GM21367 (cell line): ENCODE measurements around the gene CLASP1.
"Not testable (repeated sequence)": the region's sequence is repeated elsewhere in the genome, so short reads cannot be mapped to it uniquely, and the experiment has no call there.

Experiments used
- ATAC-seq: cut with Tn5 transposase; IDR thresholded peaks from one replicate; pipeline ENCODE4 v1.9.1; 2021; ENCODE audit not compliant: unreplicated experiment

CLASP1 gene

GRCh38 chr2:121359170-121359569 lies 290.1 kb downstream of the CLASP1 start:
- no peak for ATAC-seq

GRCh38 chr2:121358291-121358690 lies 291.0 kb downstream of the CLASP1 start:
- ATAC-seq = no peak

- peak; percentile 61 for ATAC-seq
These were observed 293.1 kb downstream of the CLASP1 start for GRCh38 chr2:121356058-121356640.

GRCh38 chr2:121355488-121355887 lies 293.8 kb downstream of the CLASP1 start:
- no peak for ATAC-seq

- ATAC-seq = no peak
These were observed 297.5 kb downstream of the CLASP1 start for GRCh38 chr2:121351521-121352318.

GRCh38 chr2:121350890-121351289 lies 298.4 kb downstream of the CLASP1 start:
- ATAC-seq = no peak

GRCh38 chr2:121350402-121350775 lies 298.9 kb downstream of the CLASP1 start:
- no peak for ATAC-seq

- ATAC-seq = no peak
These were observed 299.4 kb downstream of the CLASP1 start for GRCh38 chr2:121349721-121350401.

- no peak for ATAC-seq
These were observed 301.0 kb downstream of the CLASP1 start for GRCh38 chr2:121348128-121348740.

- no peak for ATAC-seq
These were observed 302.4 kb downstream of the CLASP1 start for GRCh38 chr2:121346859-121347258.

GRCh38 chr2:121346407-121346806 lies 302.9 kb downstream of the CLASP1 start:
- ATAC-seq = no peak

- no peak for ATAC-seq
These were observed 303.4 kb downstream of the CLASP1 start for GRCh38 chr2:121345887-121346286.

- ATAC-seq = no peak
These were observed 304.2 kb downstream of the CLASP1 start for GRCh38 chr2:121345101-121345500.

- ATAC-seq = not testable (repeated sequence)
These were observed 305.3 kb downstream of the CLASP1 start for GRCh38 chr2:121343828-121344399.

- no peak for ATAC-seq
These were observed 306.1 kb downstream of the CLASP1 start for GRCh38 chr2:121343191-121343590.

GRCh38 chr2:121342751-121343150 lies 306.5 kb downstream of the CLASP1 start:
- no peak for ATAC-seq

- no peak for ATAC-seq
These were observed 308.3 kb downstream of the CLASP1 start for GRCh38 chr2:121340926-121341325.

GRCh38 chr2:121338281-121338680 lies 311.0 kb downstream of the CLASP1 start:
- no peak for ATAC-seq

- no peak for ATAC-seq
These were observed 312.6 kb downstream of the CLASP1 start for GRCh38 chr2:121336528-121337294.
